Hepatocyte (in vitro differentiated cells): ENCODE results near the gene VAC14.

Experiments used
- CTCF ChIP-seq: fragments of 200-600 bp; sonication (generic); IDR thresholded peaks from 2 replicates; pipeline ENCODE4 v1.5.1; 2016; ENCODE audit warnings: antibody characterized with exemption, mild to moderate bottlenecking; ENCODE audit not compliant: poor library complexity
- EZH2 ChIP-seq: fragments of 200-600 bp; sonication (generic); IDR thresholded peaks from 2 replicates; pipeline ENCODE4 v1.6.1; 2016; ENCODE audit warnings: antibody characterized with exemption, mild to moderate bottlenecking, borderline replicate concordance

- TF ChIP-seq CTCF (no peak), EZH2 (no peak)
Observed at GRCh38 chr16:70749681-70750601, 51.0 kb downstream of the VAC14 start.
